ENCODE data around the gene CLIP4. TPM values are rescaled to one million over a fixed set of nuclear protein-coding genes. Genes with fewer than 3 reads are reported as not detected.
A peak's percentile ranks its signal among the peaks of the same experiment; 100 is the strongest.

CLIP4 gene, protein sequence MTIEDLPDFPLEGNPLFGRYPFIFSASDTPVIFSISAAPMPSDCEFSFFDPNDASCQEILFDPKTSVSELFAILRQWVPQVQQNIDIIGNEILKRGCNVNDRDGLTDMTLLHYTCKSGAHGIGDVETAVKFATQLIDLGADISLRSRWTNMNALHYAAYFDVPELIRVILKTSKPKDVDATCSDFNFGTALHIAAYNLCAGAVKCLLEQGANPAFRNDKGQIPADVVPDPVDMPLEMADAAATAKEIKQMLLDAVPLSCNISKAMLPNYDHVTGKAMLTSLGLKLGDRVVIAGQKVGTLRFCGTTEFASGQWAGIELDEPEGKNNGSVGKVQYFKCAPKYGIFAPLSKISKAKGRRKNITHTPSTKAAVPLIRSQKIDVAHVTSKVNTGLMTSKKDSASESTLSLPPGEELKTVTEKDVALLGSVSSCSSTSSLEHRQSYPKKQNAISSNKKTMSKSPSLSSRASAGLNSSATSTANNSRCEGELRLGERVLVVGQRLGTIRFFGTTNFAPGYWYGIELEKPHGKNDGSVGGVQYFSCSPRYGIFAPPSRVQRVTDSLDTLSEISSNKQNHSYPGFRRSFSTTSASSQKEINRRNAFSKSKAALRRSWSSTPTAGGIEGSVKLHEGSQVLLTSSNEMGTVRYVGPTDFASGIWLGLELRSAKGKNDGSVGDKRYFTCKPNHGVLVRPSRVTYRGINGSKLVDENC
- total RNA-seq = 10 to 100 TPM; 36.2 to 42.6 TPM

DNA sequence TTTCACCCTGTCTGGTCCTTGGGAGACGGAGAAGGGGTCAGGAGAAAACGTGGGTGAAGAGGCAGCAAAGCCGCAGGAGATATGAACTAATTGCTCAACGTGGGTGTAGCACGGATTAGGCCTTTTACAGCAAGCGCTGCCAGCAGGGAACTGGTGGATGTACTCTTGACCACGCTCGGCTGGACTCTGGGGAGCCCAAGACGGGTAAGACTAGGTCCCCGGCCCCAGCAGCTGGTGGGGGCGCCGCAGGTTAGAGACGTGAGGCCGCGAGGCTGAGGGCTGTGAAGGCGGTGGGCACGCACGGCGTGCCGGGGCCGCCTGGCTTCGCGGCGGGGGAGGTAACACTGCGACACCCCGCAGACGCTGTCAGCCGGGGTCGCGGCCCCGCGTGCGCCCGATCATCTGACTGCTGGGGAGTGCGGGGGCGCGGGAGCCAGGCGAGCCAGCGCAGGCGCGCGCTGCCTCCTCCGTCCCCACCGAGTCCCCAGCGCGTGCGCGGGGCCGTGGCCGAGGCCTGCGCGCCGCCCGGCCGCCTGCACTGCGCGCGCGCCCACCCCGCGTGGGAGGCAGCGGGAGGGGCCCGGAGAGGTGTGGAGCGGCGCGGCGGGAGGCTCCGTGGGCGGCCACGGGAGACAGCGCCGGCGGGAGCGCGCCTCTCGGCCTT lies at the start of gene CLIP4:
CLIP4 (plus strand) TSS at position 470 of the 664 bp plus-strand sequence. CDS start 5,974 bp downstream, outside the sequence.
- Mint-ChIP-seq H3K36me3 (peaks cover 2% of the 10 kb centered on the region), H3K27me3 (peaks cover 15% of the 10 kb centered on the region), H3K27ac (peak within 1 kb of the TSS; percentile 95), H3K4me3 (peak within 1 kb of the TSS; percentile 92), H3K4me1 (peaks cover 28% of the 10 kb centered on the region), H3K9me3 (no peaks in the 10 kb centered on the region)
- ATAC-seq (ENCODE audit: low read depth) = peak; percentile 65
- POLR2A ChIA-PET = interaction anchor here (0.6 to 3.1 kb wide), 4 partner anchors 99 to 105 kb away, joined by 3 to 18 read pairs (median 12); no protein-coding TSS in a partner anchor
- DNase-seq = peak; percentile 80

DNA sequence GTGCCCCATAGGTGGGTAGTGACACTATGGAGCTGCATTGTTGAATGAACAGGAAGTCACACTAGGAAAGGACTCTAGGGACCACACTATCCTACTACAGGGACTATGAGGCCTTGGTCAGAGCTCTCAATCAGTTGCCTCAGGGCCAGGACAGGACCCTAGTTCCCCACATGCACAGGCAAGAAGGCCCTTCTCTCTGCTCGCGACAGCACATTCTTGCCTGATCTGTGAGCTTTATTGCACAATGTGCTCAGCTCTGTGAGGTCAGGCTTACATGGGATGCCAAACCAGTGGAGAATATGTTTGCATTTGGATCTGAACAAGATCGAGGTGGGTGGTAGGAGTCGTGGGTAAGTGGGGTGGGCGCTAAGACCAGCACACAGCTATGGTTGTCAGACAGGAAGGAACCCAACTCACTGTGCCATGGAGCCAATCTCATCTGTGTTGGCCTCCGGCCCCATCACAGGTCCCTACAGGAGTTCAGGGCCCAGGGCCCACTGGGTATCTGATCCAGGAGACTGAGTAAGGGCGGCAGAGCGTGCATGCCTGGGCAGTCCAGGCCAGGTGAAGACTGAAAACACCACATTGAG lies 48.8 kb upstream of the CLIP4 start:
- Mint-ChIP-seq H3K9me3 (no peaks in the 10 kb centered on the region), H3K4me3 (no peak overlapping the region), H3K36me3 (no peaks in the 10 kb centered on the region), H3K27ac (no peak overlapping the region), H3K4me1 (no peaks in the 10 kb centered on the region), H3K27me3 (no peaks in the 10 kb centered on the region)
- no peak for ATAC-seq (ENCODE audit: low read depth)
- POLR2A ChIA-PET = no interaction called here
- DNase-seq = no peak

DNA sequence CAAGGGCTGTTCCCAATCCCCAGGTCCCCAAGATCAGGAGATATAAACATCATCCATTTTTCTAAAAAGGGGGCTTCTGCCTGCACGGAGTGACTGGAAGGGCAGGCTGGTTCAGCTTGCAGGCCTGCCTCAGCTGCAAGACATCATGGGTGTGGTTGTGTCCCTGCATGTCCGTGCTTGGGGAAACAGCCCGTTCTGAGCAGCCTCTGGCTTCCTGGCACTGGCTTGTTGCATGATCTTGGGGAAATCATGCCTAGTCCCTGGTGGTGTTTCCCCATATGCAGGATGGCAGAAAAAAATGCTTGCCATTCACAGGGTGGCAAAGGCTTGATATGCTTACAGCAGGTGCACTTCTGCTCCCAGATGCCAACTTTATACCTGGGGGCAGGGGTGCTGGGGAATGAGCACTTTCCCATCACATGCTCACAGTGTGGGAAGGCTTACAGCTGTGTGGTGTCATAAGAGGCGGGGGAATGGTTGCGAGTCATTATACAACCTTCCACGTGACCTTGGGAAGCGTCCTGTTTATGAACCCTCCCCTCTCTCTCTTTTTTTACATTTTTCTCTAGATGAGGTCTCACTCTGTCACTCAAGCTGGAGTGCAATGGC lies 48.1 kb upstream of the CLIP4 start:
- ATAC-seq (ENCODE audit: low read depth) (no peak), DNase-seq (no peak)
- POLR2A ChIA-PET = no interaction called here
- no peaks in the 10 kb centered on the region for H3K36me3 Mint-ChIP-seq
- no peak overlapping the region for H3K27ac Mint-ChIP-seq
- H3K4me1 Mint-ChIP-seq = no peaks in the 10 kb centered on the region
- no peak overlapping the region for H3K4me3 Mint-ChIP-seq
- no peaks in the 10 kb centered on the region for H3K9me3 Mint-ChIP-seq
- H3K27me3 Mint-ChIP-seq = no peaks in the 10 kb centered on the region

DNA sequence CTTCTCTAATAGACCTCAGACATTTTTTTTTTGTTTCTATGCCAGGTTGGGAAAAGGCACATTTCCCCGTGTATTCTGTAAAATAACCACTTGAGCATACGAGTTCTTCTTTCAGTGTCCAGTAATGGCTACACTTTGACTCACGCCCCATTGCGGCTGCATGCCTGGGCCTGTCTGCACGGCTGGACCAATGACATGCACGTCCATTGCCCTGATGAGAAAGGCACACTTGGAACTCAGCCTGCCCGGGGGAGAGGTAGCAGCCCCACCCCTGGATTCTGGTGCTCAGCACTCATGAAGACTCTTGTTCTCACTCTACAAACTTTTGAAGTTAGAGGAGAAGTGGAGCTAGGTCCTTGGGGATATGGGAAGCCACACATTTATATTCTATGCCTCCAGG lies 46.7 kb upstream of the CLIP4 start:
- ATAC-seq (ENCODE audit: low read depth) (no peak), DNase-seq (no peak)
- no peaks in the 10 kb centered on the region for H3K4me1 Mint-ChIP-seq
- H3K36me3 Mint-ChIP-seq = no peaks in the 10 kb centered on the region
- POLR2A ChIA-PET = no interaction called here
- no peaks in the 10 kb centered on the region for H3K27me3 Mint-ChIP-seq
- H3K27ac Mint-ChIP-seq = no peak overlapping the region
- no peaks in the 10 kb centered on the region for H3K9me3 Mint-ChIP-seq
- H3K4me3 Mint-ChIP-seq = no peak overlapping the region

DNA sequence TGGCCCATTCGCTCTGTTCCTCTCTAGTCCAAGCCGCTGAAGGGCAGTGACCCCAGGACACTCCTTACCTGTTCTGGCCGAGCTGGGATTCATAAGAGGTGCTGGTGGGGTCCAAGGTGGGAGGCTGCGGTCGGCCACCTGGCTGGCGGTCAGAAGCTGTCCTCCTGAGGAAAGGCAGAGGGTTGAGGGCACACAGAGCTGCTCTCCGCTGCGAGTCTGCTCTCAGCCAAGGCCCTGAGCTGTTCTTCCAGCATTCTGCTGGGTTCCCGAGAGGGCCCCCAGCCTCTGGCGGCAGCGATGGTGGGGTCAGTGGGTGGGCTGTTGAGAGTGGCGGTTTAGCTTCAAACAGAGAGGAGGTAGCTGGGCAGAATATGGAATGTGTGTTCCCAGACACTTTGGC lies 44.7 kb upstream of the CLIP4 start:
- no peaks in the 10 kb centered on the region for H3K9me3 Mint-ChIP-seq
- no peaks in the 10 kb centered on the region for H3K4me1 Mint-ChIP-seq
- no peak overlapping the region for H3K4me3 Mint-ChIP-seq
- POLR2A ChIA-PET = no interaction called here
- H3K36me3 Mint-ChIP-seq = no peaks in the 10 kb centered on the region
- H3K27me3 Mint-ChIP-seq = peaks cover 2% of the 10 kb centered on the region
- no peak overlapping the region for H3K27ac Mint-ChIP-seq
- ATAC-seq (ENCODE audit: low read depth) = no peak
- DNase-seq = no peak

DNA sequence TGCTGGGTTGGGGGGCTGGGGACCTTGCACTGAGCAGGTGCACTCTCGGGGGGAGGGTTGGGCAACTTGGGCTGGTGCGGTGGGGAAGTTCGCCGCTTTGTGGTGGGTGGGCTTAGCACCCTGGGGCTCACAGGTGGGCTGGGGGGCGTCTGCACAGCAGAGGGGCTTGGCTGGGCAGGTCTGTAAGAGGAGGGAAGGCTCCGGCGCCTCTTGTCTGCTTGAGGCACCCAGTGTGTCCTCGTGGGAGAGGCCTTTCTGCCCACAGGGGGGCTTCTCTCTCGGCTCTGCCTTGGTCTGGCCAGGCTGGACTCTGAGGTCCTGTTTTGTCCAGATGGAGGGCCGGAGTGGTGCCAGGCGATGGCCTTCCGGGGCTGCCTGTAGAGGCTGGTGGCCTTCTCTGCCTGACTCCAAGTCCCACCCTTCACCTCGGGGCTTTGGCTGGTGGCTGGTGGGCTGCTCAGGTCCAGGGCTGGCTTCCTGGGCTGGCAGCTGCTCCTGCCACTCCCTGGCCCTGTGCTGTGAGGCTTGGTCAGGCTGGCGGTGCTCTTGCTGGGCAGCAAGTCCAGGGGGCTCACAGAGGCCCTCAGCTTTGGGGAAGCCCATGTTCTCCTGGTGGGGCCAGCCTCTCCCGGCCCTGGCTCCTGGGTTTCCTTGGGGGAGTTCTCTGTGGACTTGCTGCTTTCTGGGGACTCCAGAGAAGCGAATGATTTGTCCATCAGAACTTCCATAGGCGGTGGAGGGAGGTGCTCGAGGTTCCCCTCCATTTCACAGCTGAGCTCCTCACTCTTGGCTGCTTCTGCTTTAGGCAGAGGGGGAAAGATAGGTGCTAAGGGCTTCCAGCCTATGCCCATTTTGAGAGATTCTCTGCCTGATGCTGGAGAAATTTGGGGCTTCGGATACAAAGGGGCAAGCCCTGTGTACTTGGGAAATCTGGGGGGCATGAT lies 43.9 kb upstream of the CLIP4 start:
- no peak overlapping the region for H3K27ac Mint-ChIP-seq
- POLR2A ChIA-PET = no interaction called here
- no peak overlapping the region for H3K4me3 Mint-ChIP-seq
- no peak for DNase-seq
- no peaks in the 10 kb centered on the region for H3K4me1 Mint-ChIP-seq
- H3K27me3 Mint-ChIP-seq = peaks cover 2% of the 10 kb centered on the region
- ATAC-seq (ENCODE audit: low read depth) = no peak
- H3K36me3 Mint-ChIP-seq = no peaks in the 10 kb centered on the region
- H3K9me3 Mint-ChIP-seq = no peaks in the 10 kb centered on the region

DNA sequence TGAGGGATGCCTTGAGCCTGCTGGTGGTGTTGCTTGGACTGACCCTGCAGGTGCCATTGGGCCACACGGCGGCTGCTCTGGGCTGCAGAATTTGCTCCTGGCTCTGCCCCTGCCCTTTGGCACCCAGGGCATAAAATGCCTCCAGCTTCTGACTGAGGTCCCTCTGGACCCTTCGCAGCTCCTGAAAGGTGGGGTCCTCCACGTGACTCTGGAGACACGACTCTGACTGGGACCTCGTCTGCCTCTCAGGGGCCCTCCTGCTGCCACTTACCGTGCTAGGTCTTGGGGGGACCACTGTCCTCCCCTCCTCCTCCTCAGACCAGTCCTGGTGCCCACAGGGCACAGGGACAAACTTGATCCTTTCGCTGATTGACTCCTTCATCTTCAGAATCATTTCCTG lies 43.0 kb upstream of the CLIP4 start:
- DNase-seq (no peak), ATAC-seq (ENCODE audit: low read depth) (no peak)
- Mint-ChIP-seq H3K27me3 (peaks cover 2% of the 10 kb centered on the region), H3K27ac (no peak overlapping the region), H3K4me3 (no peak overlapping the region), H3K4me1 (no peaks in the 10 kb centered on the region), H3K9me3 (no peaks in the 10 kb centered on the region), H3K36me3 (no peaks in the 10 kb centered on the region)
- POLR2A ChIA-PET = no interaction called here

DNA sequence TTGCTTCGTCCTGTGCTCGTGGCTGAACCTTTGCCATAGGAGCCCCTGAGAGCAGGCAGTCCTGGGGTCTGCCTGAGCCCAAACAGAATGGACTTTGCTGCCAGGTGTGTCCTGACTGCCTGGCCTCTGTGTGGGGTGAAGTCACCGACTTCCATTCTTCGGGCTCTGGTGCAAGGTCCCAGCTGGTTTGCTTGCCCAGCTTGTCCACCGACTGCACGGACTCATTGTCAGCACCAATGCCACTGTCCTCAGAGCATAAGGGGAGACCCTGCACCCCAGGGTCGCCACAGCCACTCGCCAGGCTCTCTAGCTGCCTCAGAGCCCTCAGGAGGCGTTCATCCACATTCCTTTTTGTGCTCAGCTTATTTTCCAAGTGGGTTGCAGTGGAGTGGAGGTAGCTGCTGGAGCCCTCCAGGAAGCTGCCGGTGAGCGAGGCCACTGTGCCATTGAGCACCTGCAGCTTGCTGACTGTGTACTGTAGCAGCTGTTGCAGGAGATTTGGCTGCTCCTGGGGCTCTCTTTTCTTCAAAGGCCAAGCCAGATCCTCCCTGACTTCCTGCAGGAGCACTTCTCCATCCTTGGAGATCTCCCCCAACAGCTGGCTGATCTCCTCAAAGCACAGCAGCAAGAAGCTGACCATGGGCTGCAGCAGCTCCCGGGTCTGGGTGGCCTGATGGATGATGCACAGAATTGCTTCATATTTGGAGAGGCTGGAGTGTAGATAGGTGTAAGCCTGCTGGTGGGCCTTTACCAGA lies 42.1 kb upstream of the CLIP4 start:
- Mint-ChIP-seq H3K27me3 (peaks cover 2% of the 10 kb centered on the region), H3K9me3 (no peaks in the 10 kb centered on the region), H3K27ac (no peak overlapping the region), H3K36me3 (no peaks in the 10 kb centered on the region), H3K4me1 (no peaks in the 10 kb centered on the region), H3K4me3 (no peak overlapping the region)
- no peak for DNase-seq
- ATAC-seq (ENCODE audit: low read depth) = no peak
- POLR2A ChIA-PET = no interaction called here

DNA sequence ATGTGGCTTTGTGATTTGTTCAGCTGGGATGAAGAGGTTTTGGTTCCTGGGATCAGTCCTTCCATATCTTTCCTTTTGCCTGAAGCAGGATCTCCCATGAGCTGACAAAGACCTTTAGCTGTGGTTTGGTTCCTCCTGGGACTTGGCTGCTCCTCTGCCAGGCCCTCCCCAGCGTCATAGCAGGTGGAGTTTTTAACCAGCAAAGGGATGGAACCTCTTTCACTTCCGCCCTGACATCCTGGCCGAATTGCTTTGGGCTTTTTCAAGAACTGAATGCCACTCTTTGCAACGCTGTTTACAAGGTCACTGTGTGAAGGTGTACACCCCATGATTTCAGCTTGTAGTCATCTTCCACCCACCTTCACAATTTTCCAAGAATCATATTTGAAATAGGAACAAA lies 41.3 kb upstream of the CLIP4 start:
- peaks cover 2% of the 10 kb centered on the region for H3K27me3 Mint-ChIP-seq
- DNase-seq (no peak), ATAC-seq (ENCODE audit: low read depth) (no peak)
- H3K9me3 Mint-ChIP-seq = no peaks in the 10 kb centered on the region
- H3K36me3 Mint-ChIP-seq = no peaks in the 10 kb centered on the region
- POLR2A ChIA-PET = no interaction called here
- H3K27ac Mint-ChIP-seq = no peak overlapping the region
- H3K4me3 Mint-ChIP-seq = no peak overlapping the region
- no peaks in the 10 kb centered on the region for H3K4me1 Mint-ChIP-seq

DNA sequence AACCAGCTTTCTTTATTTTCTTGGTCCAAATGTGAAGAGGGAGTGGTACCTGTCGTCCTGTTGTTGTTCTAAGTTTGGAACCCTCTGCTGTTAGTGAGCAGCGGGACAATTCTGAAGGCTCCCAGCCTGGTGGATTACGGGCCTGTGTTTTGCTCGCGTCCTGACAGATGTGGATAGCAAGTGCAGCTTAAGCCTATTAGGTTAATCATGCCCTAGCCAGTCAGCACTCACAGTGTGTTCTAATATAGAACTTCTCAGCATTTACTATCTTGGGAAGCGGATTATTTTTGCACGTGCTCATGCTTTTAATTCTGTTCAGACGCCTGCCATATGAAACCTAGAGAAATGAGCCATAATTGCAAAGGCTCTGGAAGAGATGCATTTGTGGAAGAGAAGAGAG lies 40.8 kb upstream of the CLIP4 start, which contains the start of gene PCARE:
PCARE (minus strand) TSS at position 113 of the 400 bp plus-strand sequence. CDS start 262 bp downstream, outside the sequence.
- Mint-ChIP-seq H3K36me3 (no peaks in the 10 kb centered on the region), H3K4me3 (no peak within 1 kb of the TSS), H3K27ac (no peak within 1 kb of the TSS), H3K27me3 (peaks cover 2% of the 10 kb centered on the region), H3K4me1 (no peaks in the 10 kb centered on the region), H3K9me3 (peaks cover 1% of the 10 kb centered on the region)
- POLR2A ChIA-PET = no interaction called here
- DNase-seq (no peak), ATAC-seq (ENCODE audit: low read depth) (no peak)

DNA sequence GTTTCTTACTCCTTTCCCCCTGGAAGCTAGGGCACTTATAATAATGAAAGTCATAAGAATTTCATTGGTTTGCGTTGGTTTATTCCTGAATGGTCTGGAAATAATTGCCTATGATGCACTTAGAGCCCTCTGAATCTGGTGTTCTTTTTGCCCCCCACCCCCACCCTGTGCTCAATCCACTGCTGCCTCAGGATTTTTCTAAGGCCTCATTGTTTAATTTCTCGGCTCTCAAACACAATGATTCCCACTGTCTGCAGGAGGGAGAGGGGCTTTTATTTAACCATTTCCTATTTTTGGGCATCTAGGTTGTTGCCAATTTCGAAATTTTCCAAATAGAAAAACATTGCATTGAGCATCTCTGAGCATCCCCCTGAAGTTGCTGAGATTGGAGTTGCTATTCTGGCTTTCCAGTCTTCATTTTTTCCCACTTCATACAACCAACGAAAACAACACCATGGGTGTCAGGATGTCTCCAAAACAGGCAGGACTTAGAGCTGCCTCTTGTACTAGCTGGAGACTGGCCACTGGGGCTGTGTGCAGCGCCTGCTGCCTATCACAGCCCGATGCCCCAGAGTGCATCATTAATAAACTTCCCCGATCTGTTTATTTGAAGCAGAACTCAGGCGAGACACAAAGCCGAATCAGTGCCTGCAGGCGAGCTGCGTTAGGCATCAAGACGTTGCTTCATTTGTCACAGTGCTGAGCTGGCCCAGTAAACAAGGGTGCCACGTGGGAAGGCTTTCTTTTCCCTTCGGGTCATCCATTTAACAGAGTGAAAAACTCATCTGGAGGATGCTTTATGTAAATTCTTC lies 39.1 kb upstream of the CLIP4 start:
- no peak overlapping the region for H3K4me3 Mint-ChIP-seq
- H3K9me3 Mint-ChIP-seq = peaks cover 1% of the 10 kb centered on the region
- H3K4me1 Mint-ChIP-seq = no peaks in the 10 kb centered on the region
- H3K27me3 Mint-ChIP-seq = peaks cover 4% of the 10 kb centered on the region
- ATAC-seq (ENCODE audit: low read depth) (no peak), DNase-seq (no peak)
- no peaks in the 10 kb centered on the region for H3K36me3 Mint-ChIP-seq
- POLR2A ChIA-PET = interaction anchor here (0.9 kb wide), 1 partner anchor 63 kb away, joined by 3 read pairs; no protein-coding TSS in a partner anchor
- H3K27ac Mint-ChIP-seq = no peak overlapping the region

Data from activated naive CD8-positive, alpha-beta T cell treated with anti-CD3 and anti-CD28 coated beads, Interleukin-2, amount 10 ng/mL, durations not matched to agents 7 days and 5 days (primary cell).